Measurements from ENCODE around the gene PACSIN1.

PACSIN1 gene

GRCh38 chr6:34465531-34466241 lies at the start of gene PACSIN1:
PACSIN1 (plus strand) TSS chr6:34466076; CDS start chr6:34526306, 60,230 bp downstream.
- no peak for FAIRE-seq

GRCh38 chr6:34416877-34417371 lies 49.0 kb upstream of the PACSIN1 start:
- no peak for FAIRE-seq

- FAIRE-seq: no peak
Observed at GRCh38 chr6:34418367-34418766, 47.5 kb upstream of the PACSIN1 start.

- FAIRE-seq: no peak
Observed at GRCh38 chr6:34423254-34423653, 42.6 kb upstream of the PACSIN1 start.

GRCh38 chr6:34424200-34425131 lies 41.4 kb upstream of the PACSIN1 start:
- FAIRE-seq: no peak

- no peak for FAIRE-seq
Observed at GRCh38 chr6:34425132-34425497, 40.8 kb upstream of the PACSIN1 start.

- no peak for FAIRE-seq
Observed at GRCh38 chr6:34425498-34426410, 40.1 kb upstream of the PACSIN1 start, which contains the start of gene RPS10. RPS10 (minus strand) TSS chr6:34426069; CDS start chr6:34425221, 848 bp downstream.

GRCh38 chr6:34435916-34436315 lies 30.0 kb upstream of the PACSIN1 start:
- FAIRE-seq: no peak

- no peak for FAIRE-seq
Observed at GRCh38 chr6:34436803-34437643, 28.9 kb upstream of the PACSIN1 start.

- no peak for FAIRE-seq
Observed at GRCh38 chr6:34437644-34437970, 28.3 kb upstream of the PACSIN1 start.

- no peak for FAIRE-seq
Observed at GRCh38 chr6:34438705-34439104, 27.2 kb upstream of the PACSIN1 start.

GRCh38 chr6:34439442-34439841 lies 26.4 kb upstream of the PACSIN1 start:
- FAIRE-seq: no peak

GRCh38 chr6:34441526-34441925 lies 24.4 kb upstream of the PACSIN1 start:
- FAIRE-seq: no peak

GRCh38 chr6:34445313-34445860 lies 20.5 kb upstream of the PACSIN1 start:
- no peak for FAIRE-seq

GRCh38 chr6:34447386-34447785 lies 18.5 kb upstream of the PACSIN1 start:
- FAIRE-seq: no peak

GRCh38 chr6:34447910-34448309 lies 18.0 kb upstream of the PACSIN1 start:
- FAIRE-seq: no peak

GRCh38 chr6:34451192-34451591 lies 14.7 kb upstream of the PACSIN1 start:
- no peak for FAIRE-seq

GRCh38 chr6:34455831-34456230 lies 10.0 kb upstream of the PACSIN1 start:
- FAIRE-seq: no peak

- FAIRE-seq: no peak
Observed at GRCh38 chr6:34457382-34457741, 8.5 kb upstream of the PACSIN1 start.

- no peak for FAIRE-seq
Observed at GRCh38 chr6:34457742-34458735, 7.8 kb upstream of the PACSIN1 start.

Measured in islet of Langerhans (tissue), 1 donor.